OCI-LY3 (cell line): Measurements from ENCODE around the gene ANKRD10.

Source experiments
- H2AFZ ChIP-seq: fragments of 200-600, 300-600 bp; shearing (Covaris generic); 2 replicates; pipeline ENCODE4 v1.6.0; 2014; ENCODE audit warnings: antibody characterized with exemption, low read depth, low read length
- H3K27ac ChIP-seq: fragments of 200-600, 300-600 bp; sonication (generic); 2 replicates; pipeline ENCODE4 v1.5.1; 2014; ENCODE audit warnings: mild to moderate bottlenecking, low read length, moderate library complexity, mixed read lengths
- H3K27me3 ChIP-seq: fragments of 200-600, 300-600 bp; sonication (generic); 2 replicates; pipeline ENCODE4 v1.6.1; 2014; ENCODE audit warnings: low read depth, low read length, mixed read lengths
- H3K36me3 ChIP-seq: fragments of 200-600, 300-600 bp; sonication (generic); replicated peaks from 2 replicates; pipeline ENCODE3; 2014; ENCODE audit warnings: low read depth, low read length, mixed read lengths
- H3K4me1 ChIP-seq: fragments of 300-600, 200-600 bp; sonication (generic); 2 replicates; pipeline ENCODE4 v1.6.1; 2014; ENCODE audit warnings: low read length, mixed read lengths
- H3K4me2 ChIP-seq: fragments of 200-600, 300-600 bp; sonication (generic); 2 replicates; pipeline ENCODE4 v1.6.1; 2014; ENCODE audit warnings: low read length, mixed read lengths
- H3K4me3 ChIP-seq: fragments of 300-600, 200-600 bp; sonication (generic); 2 replicates; pipeline ENCODE4 v1.5.1; 2014; ENCODE audit warnings: antibody characterized with exemption, mild to moderate bottlenecking, low read length, moderate library complexity
- H3K79me2 ChIP-seq: fragments of 300-600, 200-600 bp; shearing (Covaris generic); 2 replicates; pipeline ENCODE4 v1.6.1; 2014; ENCODE audit warnings: mild to moderate bottlenecking, low read length, mixed read lengths
- H3K9ac ChIP-seq: fragments of 300-600, 200-600 bp; shearing (Covaris generic); 2 replicates; pipeline ENCODE4 v1.6.0; 2014; ENCODE audit warnings: mild to moderate bottlenecking, low read length, moderate library complexity
- H3K9me3 ChIP-seq: fragments of 200-600, 300-600 bp; shearing (Covaris generic); 2 replicates; pipeline ENCODE4 v1.6.1; 2014; ENCODE audit warnings: low read length, mixed read lengths; ENCODE audit not compliant: insufficient read depth
- H4K20me1 ChIP-seq: fragments of 200-600, 300-600 bp; sonication (generic); 2 replicates; pipeline ENCODE4 v1.6.1; 2016; ENCODE audit warnings: low read length, mixed read lengths; ENCODE audit not compliant: insufficient read depth
- EZH2phosphoT487 ChIP-seq: fragments of 200-600 bp; shearing (Covaris generic); IDR thresholded peaks from 2 replicates; pipeline ENCODE4 v1.6.1; 2018; ENCODE audit warnings: antibody characterized with exemption, mixed run types, low read depth
- TF ChIP-seq, protein P1 (sequence below): fragments of 200-600, 300-600 bp; sonication (generic); IDR thresholded peaks from 2 replicates; pipeline ENCODE4 v1.5.1; 2014; ENCODE audit warnings: antibody characterized with exemption, low read length, low read depth

The ANKRD10 gene

DNA sequence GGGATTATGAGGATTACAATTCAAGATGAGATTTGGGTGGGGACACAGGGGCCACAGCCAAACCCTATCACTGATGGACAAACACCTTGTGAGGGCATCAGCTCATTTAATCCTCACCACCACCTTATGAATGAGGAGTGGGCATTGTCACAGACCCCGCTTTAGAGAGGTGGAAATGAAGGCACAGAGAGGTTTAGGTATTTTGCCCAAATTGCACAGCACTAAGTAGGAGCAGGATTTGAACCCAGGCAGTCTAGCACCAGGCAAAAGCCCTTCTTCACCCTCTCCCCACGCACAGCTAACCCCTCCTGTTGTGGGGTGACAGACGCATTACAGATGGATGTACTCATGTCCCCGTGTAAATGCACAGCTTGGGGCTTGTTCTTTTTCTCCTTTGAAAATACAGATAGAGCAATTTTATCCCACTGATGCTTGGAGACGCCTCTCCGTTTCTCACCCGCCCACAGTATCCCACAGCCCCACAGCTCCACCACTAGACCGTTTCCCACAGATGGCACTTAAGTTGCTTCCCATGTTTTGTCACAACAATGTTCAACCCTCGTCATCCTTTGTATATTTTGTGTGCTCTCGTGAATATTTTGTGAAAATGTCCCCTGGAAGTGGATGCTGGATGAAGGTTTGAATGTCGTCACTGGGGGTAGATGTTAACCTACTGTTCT lies 48.2 kb downstream of the ANKRD10 start:
- Histone ChIP-seq H3K27me3 (peaks cover 21% of the 10 kb centered on the region), H3K4me3 (no peak overlapping the region)
- TF ChIP-seq EZH2phosphoT487: no peak
- TF ChIP-seq, protein P1, sequence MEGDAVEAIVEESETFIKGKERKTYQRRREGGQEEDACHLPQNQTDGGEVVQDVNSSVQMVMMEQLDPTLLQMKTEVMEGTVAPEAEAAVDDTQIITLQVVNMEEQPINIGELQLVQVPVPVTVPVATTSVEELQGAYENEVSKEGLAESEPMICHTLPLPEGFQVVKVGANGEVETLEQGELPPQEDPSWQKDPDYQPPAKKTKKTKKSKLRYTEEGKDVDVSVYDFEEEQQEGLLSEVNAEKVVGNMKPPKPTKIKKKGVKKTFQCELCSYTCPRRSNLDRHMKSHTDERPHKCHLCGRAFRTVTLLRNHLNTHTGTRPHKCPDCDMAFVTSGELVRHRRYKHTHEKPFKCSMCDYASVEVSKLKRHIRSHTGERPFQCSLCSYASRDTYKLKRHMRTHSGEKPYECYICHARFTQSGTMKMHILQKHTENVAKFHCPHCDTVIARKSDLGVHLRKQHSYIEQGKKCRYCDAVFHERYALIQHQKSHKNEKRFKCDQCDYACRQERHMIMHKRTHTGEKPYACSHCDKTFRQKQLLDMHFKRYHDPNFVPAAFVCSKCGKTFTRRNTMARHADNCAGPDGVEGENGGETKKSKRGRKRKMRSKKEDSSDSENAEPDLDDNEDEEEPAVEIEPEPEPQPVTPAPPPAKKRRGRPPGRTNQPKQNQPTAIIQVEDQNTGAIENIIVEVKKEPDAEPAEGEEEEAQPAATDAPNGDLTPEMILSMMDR: no peak

DNA sequence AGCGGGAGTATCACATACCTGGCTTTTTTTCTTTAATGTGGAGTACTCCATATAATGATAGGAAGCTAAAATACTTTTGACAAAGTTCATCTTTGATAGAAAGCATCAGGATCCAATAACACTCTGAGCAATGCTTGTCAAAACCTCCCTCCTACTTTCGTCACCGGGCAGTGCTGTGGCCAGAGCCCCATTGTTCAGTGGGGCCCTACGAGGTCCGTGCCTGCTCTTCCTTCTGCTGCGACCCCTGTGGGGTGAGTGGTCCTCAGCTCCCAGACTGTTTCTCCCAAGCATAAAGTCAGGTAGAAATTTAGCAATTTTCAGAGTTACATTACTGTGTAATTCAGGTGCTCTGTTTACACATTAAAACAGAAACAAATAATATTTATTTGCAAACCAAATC lies 51.2 kb downstream of the ANKRD10 start:
- H3K9me3 ChIP-seq: no peaks in the 10 kb centered on the region
- H2AFZ ChIP-seq: no peak overlapping the region
- no peaks in the 10 kb centered on the region for H3K36me3 ChIP-seq
- H3K4me1 ChIP-seq: no peaks in the 10 kb centered on the region
- TF ChIP-seq EZH2phosphoT487: no peak
- TF ChIP-seq, protein P1: no peak
- no peaks in the 10 kb centered on the region for H4K20me1 ChIP-seq
- no peak overlapping the region for H3K27ac ChIP-seq
- H3K4me3 ChIP-seq: no peak overlapping the region
- H3K79me2 ChIP-seq: no peaks in the 10 kb centered on the region
- peaks cover 11% of the 10 kb centered on the region; the same call in 1 of the 2 replicates for H3K27me3 ChIP-seq
- no peak overlapping the region for H3K4me2 ChIP-seq
- no peak overlapping the region for H3K9ac ChIP-seq

More for the DNA sequence above, 48.2 kb downstream of the ANKRD10 start:
- H3K9ac ChIP-seq: no peak overlapping the region
- no peaks in the 10 kb centered on the region for H3K36me3 ChIP-seq
- no peaks in the 10 kb centered on the region for H3K4me1 ChIP-seq
- no peaks in the 10 kb centered on the region for H4K20me1 ChIP-seq
- H2AFZ ChIP-seq: no peak overlapping the region
- no peaks in the 10 kb centered on the region for H3K79me2 ChIP-seq
- H3K27ac ChIP-seq: no peak overlapping the region
- no peaks in the 10 kb centered on the region for H3K9me3 ChIP-seq
- H3K4me2 ChIP-seq: no peak overlapping the region

DNA sequence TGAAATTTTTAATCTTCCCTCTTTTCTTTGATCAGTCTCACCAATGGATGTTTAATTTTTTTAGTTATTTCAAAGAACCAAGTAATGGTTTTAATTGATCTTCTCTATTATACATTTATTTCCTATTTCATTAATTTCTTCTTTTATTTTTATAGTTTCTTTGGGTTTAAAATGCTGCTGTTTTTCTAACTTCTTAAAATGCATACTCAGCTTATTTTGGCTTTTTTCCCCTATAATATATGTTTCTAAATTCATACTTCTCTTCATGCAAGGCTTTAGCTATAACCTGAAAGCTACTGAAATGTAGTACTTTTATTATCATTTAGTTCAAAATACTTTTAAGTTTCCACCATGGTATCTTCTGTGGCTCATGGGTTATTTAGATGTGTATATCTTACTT lies 53.9 kb downstream of the ANKRD10 start:
- Histone ChIP-seq H3K79me2 (no peaks in the 10 kb centered on the region), H4K20me1 (no peaks in the 10 kb centered on the region), H2AFZ (no peak overlapping the region), H3K4me1 (no peaks in the 10 kb centered on the region), H3K36me3 (no peaks in the 10 kb centered on the region), H3K27me3 (0 out of 2 replicates have a peak, but pooled peaks cover 5% of the 10 kb centered on the region), H3K4me2 (no peak overlapping the region), H3K9me3 (peaks cover 5% of the 10 kb centered on the region), H3K27ac (no peak overlapping the region), H3K9ac (no peak overlapping the region), H3K4me3 (no peak overlapping the region)
- no peak for TF ChIP-seq EZH2phosphoT487
- TF ChIP-seq, protein P1: no peak

DNA sequence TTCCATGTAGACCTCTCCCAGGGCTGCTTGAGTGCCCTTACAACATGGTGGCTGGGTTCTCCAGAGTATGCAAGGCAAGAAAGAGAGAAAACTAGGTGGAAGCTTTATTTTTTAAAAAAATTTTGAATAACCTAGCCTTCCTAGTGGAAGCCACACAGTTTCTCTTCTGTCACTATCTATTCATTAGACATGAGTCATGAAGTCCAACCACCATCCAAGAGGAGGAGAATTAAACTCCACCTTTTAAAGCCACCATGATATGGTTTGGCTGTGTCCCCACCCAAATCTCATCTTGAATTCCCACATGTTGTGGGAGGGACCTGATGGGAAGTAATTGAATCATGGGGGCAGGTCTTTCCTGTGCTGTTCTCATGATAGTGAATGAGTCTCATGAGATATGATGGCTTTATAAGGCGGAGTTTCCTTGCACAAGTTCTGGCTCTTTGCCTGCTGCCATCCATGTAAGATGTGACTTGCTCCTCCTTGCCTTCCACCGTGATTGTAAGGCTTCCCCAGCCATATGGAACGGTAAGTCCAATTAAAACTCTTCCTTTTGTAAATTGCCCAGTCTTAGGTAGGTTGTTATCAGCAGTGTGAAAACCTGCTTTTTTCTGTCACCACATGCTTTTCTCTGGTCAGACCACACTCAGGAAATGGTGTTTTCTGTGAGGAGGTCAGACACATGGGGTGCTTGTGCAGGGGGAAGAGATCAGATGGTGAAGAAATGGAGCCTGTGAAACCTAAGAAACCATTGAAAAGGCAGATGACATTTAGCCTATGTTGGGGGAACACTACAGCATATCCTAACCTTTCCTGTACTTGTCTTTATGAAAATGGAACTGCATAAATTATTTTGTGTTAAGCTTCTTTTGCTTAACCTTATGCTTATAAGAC lies 57.7 kb downstream of the ANKRD10 start:
- H2AFZ ChIP-seq: no peak overlapping the region
- H3K4me3 ChIP-seq: no peak overlapping the region
- no peaks in the 10 kb centered on the region for H3K36me3 ChIP-seq
- H3K79me2 ChIP-seq: no peaks in the 10 kb centered on the region
- peaks cover 5% of the 10 kb centered on the region for H3K9me3 ChIP-seq
- peaks cover 4% of the 10 kb centered on the region; the same call in 1 of the 2 replicates for H3K4me1 ChIP-seq
- no peak overlapping the region for H3K4me2 ChIP-seq
- no peaks in the 10 kb centered on the region for H4K20me1 ChIP-seq
- H3K27me3 ChIP-seq: no peaks in the 10 kb centered on the region
- no peak for TF ChIP-seq EZH2phosphoT487
- TF ChIP-seq, protein P1: no peak
- no peak overlapping the region for H3K9ac ChIP-seq
- H3K27ac ChIP-seq: no peak overlapping the region
